Measurements from ENCODE around the gene CIAO2A.

- TF ChIP-seq, protein P1, sequence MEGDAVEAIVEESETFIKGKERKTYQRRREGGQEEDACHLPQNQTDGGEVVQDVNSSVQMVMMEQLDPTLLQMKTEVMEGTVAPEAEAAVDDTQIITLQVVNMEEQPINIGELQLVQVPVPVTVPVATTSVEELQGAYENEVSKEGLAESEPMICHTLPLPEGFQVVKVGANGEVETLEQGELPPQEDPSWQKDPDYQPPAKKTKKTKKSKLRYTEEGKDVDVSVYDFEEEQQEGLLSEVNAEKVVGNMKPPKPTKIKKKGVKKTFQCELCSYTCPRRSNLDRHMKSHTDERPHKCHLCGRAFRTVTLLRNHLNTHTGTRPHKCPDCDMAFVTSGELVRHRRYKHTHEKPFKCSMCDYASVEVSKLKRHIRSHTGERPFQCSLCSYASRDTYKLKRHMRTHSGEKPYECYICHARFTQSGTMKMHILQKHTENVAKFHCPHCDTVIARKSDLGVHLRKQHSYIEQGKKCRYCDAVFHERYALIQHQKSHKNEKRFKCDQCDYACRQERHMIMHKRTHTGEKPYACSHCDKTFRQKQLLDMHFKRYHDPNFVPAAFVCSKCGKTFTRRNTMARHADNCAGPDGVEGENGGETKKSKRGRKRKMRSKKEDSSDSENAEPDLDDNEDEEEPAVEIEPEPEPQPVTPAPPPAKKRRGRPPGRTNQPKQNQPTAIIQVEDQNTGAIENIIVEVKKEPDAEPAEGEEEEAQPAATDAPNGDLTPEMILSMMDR (conservative IDR thresholded peaks at IDR 0.05 in 1 of 2, IDR thresholded peaks at IDR 0.05 in 1 of 2; ENCODE audit: extremely low read depth in 1 of 2, insufficient read depth in 1 of 2, low read depth in 1 of 2, low read length in 2 of 2), result no peak
- TF ChIP-seq EZH2 (IDR thresholded peaks at IDR 0.05; ENCODE audit: borderline replicate concordance, low read length), result no peak
Measured at GRCh38 chr15:64131547-64131946, 37.9 kb upstream of the CIAO2A start.

Data from mammary epithelial cell (primary cell).